ENCODE measurements around the gene OR2AG2.
"Not testable (repeated sequence)": the region's sequence is repeated elsewhere in the genome, so short reads cannot be mapped to it uniquely, and the experiment has no call there.

OR2AG2 gene, protein sequence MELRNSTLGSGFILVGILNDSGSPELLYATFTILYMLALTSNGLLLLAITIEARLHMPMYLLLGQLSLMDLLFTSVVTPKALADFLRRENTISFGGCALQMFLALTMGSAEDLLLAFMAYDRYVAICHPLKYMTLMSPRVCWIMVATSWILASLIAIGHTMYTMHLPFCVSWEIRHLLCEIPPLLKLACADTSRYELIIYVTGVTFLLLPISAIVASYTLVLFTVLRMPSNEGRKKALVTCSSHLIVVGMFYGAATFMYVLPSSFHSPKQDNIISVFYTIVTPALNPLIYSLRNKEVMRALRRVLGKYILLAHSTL

DNA sequence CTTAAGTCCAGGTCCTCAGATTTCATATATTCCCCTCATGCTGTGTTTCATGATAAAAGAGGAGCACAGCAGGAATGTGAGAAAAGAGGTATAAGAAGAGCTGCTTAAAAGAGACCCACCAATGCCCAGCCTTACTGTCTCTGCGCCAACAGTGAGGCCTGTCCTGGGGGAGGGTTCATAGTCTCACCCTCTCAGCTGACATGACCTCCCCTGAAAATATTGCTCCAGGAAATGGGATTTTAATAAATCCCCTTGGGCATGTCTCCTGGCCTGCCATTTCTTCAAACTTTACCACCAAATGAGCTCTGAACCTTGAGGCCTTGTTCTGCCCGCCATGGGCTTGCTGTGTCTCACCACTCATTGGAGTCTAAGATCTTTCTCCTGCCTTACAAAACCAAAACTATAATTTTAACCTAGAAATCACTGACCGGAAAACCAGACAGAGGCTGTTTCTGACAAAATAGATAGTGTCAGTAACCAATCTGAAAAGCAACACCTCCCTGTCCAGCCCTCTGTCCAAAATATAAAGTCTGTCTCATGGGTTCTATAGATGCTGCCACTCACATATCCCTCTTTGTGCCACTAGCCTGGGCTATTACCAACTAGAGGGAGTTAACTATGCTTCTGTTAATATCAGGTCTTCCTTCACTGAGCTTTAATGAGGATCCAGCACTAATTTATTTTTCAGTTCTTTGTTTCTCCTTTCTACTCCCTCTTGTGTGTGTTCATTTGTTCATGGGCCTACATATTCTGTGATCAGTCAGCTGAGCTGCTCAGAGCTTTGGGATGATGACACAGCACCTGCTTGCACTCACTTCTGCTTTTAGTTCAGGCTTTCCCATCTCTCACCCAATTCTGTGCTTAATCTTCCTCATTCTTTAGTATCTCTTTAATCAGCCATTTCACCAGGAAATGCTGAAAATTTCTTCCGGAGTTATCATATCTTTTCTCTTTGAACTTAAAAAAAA, at the start of gene OR2AG2:
OR2AG2 (minus strand) TSS at position 51 of the 968 bp plus-strand sequence. CDS start 3,019 bp downstream, outside the sequence.
- DNase-seq, result no peak

DNA sequence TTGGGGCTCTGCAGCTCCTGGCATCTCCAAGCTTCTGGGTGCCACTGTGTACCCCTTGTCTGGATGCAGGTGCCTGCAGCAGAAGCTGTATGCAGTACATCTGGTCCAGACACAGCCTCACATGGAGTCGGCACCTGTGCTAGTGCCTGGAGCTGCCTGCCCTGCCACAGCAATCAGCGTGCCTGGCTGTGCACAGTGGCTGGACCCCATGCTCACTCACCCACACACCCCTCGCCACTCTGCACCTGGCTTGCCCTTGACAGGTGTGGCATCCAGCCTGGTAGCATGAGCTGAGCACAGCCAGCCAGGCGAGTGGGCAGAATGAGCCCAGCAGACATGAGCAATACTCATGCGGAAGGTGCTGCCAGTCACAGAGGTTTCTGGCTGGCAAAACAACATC, 47.2 kb upstream of the OR2AG2 start:
- DNase-seq, result no peak

DNA sequence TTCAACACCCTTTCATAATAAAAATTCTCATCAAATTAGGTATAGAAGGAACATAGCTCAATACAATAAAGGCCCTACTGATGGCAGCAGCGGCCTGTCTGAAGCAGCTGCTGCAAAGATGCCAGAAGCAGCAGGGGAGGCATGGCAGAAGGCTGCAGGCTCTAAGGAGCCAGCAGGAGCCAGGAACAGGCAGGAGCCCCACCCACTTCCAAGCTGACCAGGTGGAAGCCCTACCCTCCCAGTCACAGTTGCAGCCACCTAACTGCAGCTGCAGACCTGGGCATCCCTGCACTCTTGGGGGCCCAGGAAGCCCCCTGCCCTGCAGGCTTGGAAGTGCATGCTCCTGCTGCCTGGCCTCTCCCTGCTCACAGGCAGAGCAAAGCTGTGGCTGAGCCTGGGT, 45.9 kb upstream of the OR2AG2 start:
- no peak for DNase-seq

DNA sequence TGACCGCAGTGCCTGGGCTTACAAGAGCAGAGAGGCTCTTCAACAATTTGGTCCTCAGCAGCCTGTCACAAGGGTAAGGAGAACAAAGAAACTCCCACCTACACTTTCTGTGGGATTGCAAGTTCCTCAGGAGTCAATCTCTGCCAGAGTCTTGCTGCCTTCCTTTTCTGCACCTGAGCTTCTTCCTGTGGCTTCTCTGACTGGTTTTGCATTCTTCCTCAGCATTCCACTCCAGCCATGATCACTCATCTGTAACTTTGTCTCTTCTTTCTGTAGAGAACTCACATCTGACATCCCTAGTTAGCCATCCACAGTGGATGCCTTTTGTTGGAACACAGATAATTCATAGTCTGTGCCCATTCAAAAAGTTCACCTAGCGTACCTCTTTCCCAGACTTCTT, 41.9 kb upstream of the OR2AG2 start:
- DNase-seq, result no peak

DNA sequence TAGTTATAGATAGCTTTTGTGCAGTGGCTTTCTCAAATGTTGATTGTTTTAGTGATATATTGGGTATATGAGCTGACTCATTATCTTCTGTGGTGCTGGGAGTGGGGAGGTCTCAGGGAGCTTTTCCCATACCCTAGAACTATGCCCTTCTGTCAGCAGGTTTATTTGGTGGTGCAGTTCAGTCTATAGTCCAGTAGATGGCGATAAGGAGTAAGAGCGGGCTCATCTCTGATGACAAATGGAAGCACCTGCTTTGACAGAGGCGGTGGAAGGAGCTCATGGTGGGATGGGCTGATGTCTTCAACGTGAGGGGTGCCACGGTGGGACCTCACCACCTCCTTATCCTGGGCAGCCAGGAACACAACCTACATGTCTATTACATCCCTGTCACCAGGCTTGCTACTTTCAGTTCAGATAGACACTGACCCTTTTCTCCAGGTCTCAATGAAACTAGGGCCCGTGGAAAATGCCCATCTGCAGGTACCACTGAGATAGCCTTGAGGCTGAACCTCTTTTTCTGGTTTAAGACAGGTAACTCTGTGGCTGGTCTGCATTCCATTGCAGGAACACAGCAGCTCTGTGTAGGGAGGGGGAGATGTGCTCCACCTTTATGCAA, 40.7 kb upstream of the OR2AG2 start:
- no peak for DNase-seq

DNA sequence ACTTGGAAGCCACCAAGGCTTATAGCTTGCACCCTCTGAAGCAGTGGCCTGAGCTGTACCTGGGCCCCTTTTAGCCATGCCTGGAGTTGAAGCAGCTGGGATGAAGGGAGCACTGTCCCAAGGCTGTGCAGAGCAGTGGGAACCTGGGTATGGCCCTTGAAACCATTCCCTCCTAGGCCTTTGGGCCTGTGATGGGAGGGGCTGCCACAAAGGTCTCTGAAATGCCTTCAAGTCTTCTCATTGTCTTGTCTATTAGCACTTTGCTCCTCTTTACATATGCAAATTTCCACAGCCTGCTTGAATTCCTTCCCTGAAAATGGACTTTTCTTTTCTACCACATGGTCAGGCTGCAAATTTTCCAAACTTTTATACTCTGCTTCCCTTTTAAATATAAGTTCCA, 29.3 kb upstream of the OR2AG2 start:
- not testable (repeated sequence) for DNase-seq

DNA sequence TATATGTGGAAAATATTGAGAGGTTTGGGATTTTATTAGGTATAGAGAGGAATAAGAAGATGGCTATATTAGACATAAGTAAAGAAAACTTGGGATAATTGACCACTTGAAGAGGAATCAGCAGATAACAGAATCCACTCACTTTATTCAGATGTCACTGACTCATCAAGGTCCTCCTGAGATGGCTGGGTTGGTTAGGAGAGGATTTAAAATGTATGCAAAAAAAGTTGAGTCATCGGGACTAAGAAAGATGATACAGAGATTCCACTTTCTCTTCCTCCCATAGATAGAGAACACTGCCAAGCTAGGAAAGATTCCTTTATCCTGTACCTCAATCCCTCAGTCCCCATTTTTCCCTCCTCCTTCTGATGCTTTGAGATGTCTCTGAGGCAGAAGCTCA, 27.6 kb upstream of the OR2AG2 start, which contains the start of gene OR6A2:
OR6A2 (minus strand) TSS at position 288 of the 400 bp plus-strand sequence. CDS start 3,981 bp downstream, outside the sequence.
- no peak for DNase-seq

DNA sequence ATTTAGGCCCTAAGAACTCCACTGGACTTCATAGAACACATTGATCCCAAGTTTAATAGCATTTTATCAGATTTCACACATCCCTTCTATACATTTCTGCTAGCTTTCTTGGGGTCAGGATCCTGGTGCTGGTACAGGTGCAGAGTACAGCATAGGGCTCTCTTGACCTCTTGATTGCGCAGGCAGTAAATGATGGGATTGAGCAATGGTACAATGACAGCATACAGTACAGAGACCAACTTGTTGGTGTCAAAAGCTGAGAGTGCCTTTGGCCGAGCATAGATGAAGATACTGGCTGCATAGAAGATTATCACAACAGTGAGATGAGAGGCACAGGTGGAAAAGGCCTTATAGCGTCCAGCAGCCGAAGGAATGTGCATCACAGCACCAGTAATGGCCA, 22.9 kb upstream of the OR2AG2 start:
- no peak for DNase-seq

DNA sequence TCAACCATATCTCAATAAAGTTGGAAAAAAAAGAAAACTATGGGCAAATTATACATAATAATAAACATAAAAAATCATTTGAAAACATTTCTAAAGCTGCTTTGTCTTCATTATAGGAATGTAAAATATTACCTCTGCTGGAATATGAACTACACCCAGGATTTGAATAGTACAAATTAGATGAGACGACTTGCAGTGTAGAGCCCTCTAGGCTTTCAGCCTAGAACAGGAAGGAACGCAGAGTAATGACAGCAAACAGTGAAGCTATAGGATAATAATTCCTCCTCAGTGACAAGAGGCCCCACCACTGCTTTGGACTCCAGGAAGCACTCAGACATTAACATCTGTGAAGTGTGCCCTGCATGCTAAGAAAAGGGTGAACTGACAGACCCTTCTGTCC, 18.8 kb upstream of the OR2AG2 start:
- no peak for DNase-seq

DNA sequence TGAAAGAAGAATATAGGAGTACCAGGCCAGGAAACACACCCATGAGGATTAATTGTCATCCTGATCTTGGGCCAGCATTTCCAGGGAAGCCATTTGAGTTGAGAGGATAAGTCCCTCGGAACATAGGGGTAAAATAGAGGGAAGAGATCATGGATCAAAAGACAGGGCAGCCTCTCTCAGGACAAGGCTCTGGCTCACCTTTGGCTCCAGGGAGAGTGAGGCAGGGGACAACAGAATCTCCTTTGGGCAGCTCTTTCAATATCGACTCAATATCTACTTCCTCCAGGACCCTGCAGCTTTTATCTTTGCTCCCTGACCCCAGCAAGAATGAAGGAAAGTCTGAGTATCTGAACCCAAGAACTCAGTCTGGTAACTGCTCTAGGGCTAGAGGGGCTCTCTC, 10.9 kb upstream of the OR2AG2 start, which contains the start of gene OR2AG1:
OR2AG1 (plus strand) TSS at position 301 of the 400 bp plus-strand sequence. CDS start 2,018 bp downstream, outside the sequence.
- DNase-seq, result no peak

DNA sequence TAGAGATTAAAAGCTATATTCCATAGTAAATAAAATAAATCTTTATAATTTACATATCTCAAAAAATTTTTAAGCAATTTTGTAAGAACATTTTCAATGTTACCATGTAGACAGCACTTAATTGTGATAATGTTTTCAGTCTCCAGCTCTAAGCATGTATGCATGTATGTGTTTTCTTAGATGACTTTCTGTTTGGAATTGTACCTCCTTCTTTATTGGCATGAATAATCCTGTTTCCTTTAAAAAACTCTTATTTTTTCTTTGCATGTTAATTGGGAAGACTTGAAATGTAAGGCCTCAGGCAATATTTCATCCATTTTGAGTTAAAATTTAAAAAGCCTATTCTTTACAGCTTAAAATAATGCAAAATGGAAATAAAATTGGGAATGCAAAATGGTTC, 9.1 kb upstream of the OR2AG2 start:
- no peak for DNase-seq

DNA sequence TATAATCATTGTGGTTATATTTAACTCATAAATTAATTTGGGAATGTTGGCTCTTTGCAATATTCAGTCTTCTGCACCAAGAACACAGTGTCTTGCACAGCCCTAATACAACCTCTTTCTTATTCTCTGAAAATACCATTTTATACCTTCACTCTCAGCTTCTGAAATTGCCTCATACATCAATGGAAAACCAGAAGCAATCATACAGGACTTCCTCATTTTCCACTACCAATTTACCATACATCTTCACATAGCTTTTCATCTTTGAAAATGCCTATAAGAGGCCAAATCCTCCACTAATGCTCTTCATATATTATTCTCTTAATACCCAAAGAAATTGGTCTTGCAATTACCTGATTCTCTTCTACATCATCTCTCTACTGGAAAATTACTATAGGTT, 6.7 kb upstream of the OR2AG2 start:
- no peak for DNase-seq

DNA sequence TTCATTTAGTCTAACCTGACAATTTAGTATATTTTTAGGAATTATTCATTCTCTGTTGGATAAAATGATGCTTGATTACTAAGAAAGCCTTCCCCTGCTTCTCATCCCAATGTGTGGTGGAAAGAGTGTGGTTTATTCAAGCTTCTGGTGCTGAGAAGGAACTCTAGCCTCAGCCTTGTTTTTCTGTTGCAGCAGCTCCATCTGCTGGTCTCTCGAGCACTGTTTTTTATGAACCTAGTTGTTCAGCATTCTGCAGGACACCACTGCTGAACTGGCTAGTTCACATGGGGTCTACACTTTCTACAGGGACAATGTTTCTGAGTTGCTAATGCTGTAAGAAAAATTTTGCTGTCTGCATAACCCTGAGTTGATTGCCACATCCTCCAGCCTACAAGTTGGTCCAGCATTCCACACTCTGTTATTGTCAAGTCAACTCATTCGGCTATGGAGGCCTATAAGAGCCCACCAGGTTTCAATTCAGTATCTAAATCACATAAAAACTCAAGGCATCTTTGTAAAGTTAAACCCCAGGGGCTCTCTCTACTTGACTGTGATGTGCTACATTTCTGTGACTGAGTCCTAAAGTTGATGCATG, 14.3 kb downstream of the OR2AG2 start:
- no peak for DNase-seq

DNA sequence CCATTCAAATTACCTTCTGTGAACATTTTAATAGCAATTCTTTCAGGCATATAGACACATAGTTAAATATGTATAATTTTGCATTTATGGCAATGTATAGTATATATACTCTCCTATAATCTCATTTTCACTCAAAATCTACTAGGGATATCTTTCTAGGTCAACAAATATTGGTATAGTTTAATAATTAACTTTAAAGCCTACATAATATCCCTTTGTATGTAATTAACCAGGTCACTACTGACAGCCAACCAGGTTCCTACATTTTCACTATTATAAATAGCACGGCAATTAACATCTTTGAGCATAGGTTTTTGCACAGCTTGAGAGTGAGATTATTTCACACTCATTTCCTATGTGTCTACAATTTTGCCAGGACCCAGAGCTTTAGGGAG, 15.8 kb downstream of the OR2AG2 start:
- no peak for DNase-seq

DNA sequence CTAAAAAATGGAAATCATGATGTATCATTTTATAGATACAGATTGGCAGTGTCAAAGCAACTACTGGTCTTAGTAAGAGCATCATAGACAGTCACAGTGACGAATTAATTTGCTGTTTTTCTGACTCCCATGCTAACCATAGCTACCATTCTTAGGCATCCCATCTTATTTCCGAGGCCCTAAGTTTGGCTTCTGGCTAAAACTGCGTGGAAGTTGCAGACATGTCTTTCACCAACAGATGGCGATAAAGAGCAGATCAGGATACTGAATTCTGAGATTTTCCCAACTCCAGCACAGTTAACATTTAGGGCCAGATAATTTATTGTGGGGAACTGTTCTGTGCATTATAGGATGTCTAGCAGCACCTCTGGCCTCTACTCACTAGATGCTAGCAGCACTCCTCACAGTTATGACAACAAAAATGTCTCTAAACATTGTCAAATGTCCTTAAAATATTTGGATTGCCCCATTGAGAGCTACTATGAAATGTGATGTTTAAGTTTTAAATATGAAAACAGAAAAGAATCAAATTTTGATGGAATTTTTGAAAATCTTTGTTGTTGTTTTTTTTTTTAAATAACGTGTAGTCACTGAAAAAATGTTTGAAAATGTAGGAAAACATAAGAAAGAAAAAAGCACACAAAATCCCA, 16.3 kb downstream of the OR2AG2 start:
- DNase-seq, result no peak

DNA sequence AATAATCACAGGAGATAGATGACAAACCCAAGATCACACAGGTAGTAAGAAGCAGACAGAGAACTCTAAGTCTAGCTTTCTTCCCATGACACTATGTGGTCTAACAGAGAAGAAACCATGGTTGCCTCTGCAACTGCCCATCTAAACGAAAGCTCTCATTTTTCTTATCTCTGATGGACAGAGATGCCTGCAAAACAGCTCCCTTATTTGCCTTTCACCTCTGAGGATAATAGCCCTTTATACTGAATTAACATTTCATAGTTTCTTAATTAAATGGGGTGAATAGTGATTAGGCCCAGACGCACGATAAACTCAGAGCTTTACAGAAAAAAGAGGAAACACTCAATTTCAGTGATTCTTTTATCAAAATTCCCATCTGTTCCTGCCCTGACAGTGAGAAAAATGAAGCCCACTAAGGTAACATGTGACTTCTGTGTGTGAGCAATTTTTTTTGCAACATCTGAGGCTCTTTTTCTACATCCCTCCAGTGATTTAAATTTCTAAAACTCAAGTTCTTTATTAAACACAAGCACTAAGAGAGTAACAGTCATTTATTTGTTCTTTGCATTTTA, 24.6 kb downstream of the OR2AG2 start:
- no peak for DNase-seq

DNA sequence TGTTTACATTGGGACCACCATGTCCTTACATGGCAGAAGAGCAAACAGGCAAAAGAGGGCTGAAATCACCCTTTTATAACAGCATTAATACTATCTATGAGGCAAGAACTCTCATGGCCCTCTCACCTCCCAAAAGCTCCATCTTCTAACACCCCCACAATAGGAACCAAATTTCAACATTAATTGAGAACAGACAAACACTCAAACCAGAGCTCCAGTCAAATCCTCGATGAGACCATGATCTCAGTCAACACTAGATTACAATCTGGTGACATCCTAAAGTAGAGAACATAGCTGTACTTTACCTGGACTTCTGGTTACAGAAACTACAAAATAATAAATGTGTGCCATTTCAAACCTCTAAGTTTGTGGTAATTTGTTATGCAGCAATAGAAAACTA, 25.1 kb downstream of the OR2AG2 start:
- no peak for DNase-seq

DNA sequence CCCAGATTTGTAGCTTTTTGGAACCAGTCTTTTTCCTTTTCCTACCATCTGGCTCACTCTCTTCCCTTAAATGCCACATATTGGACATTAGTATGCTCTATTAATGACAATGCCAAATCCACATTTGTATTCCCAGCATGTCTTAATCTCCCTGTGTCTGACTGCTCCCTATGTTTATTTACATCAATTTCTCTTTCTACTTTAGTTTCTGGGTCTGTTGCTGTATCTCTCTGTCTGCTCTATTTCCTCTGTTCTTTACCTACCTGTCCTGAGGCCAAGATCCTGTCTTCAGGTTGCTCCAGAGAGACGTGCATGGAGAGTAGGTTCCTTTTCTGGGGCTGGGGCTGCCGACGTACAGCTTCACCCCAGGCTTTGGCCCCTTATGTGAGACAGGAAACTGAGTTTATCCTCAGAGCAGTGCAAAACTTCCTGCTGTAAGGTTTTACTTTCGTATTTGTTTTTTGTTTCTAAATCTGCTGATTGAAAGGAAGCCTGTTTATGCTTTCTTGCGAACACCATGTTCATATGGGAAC, 25.6 kb downstream of the OR2AG2 start:
- DNase-seq, result no peak

DNA sequence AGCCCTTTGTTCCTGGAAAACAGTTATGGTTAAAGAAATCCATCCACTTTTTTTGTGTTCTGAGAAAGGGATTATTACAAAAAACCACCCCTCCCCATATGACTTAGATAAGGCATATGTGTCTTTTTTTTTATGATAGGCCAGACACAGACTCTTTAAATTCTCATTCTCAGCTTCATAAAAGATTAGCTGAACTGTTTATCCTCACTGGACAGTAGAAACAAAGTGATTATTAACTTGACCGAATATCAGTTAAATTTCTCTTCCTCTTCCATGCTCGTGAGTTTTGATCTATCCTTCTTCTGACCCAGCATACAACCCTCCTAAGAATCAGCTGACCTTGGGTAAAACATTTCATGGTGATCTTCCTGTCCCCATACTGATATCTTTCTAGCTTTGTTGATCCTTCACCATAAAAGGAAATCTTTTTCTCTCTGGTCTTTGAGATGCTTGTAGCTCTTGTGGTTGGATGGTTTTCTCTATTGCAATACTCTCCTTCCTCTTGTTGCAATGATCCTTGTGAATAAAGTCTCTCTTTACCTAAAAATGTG, 26.2 kb downstream of the OR2AG2 start:
- DNase-seq, result no peak

DNA sequence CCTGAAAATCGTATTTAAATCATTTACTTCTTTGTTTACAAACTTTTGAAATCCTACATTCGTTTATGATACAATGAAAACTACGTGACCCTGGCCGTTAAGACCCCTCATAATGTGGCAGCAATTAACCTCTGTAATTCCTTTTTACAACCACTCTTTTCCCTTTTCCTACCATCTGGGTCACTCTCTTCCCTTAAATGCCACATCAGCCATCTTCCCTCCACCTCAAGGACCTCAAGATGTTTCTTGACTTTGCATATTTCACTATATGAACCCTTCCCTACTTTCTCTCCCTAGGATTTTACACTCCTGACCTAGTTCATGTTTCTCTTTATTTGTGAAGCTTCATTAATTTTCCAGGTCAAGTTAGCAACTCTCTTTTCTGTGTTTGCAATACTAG, 26.8 kb downstream of the OR2AG2 start:
- DNase-seq, result no peak

DNA sequence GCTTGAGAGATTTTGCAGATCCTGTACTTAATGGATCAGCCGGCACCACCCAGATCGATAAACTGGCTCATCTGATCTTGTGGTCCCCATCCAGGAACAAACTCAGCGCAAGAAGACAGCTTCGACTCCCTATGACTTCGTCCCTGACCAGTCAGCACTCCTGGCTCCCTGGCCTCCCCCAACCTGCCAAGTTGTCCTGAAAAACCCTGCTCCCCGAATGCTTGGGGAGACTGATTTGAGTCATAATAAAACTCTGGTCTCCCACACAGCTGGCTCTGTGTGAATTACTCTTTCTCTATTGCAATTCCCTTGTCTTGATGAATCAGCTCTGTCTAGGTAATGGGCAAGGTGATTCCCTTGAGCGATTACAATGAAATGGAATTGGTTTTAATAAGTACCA, 29.5 kb downstream of the OR2AG2 start:
- no peak for DNase-seq

Measured in GOT3 (cell line).